T-cell (primary cell): ENCODE results near the gene PTPN11. TPM values are rescaled to one million over a fixed set of nuclear protein-coding genes. Genes with fewer than 3 reads are reported as not detected.
"Not testable (repeated sequence)": the region's sequence is repeated elsewhere in the genome, so short reads cannot be mapped to it uniquely, and the experiment has no call there.

Experiments used
- ATAC-seq, 4 experiments: fragments of 200-7000 bp in 3 of 4; fragments of 150-1000 bp in 1 of 4; cut with Tn5 transposase; replicated peaks in 1 of 4; 1 replicate in 3 of 4; 2 replicates in 1 of 4; pipeline ENCODE4 v1.10.0; 2021; ENCODE audit warnings: moderate library complexity in 3 of 4, mild to moderate bottlenecking in 2 of 4, moderate number of reproducible peaks in 1 of 4
- CTCF ChIA-PET, 2 donors: fragments of 300-600 bp; sonication (Branson Sonifier 250); formaldehyde crosslinking; loops; one replicate each; lab custom pipeline; 2022; ENCODE audit warnings: antibody characterized with exemption in 2 of 2; lab: Charles Lee
- POLR2A ChIA-PET, 2 donors: fragments of 300-600 bp; sonication (Branson Sonifier 250); formaldehyde crosslinking; loops; one replicate each; lab custom pipeline; 2022; ENCODE audit warnings: antibody characterized with exemption in 2 of 2; lab: Charles Lee
- DNase-seq, 35 experiments: peaks; one replicate each; pipeline versions ENCODE4 v3.0.0 to v3.0.0-alpha.2; 2013 to 2023
- H3K27ac ChIP-seq: one replicate; pipeline ENCODE4 v1.5.1; 2013; ENCODE audit warnings: low read length
- H3K27me3 ChIP-seq, 2 experiments: replicated peaks in 1 of 2; 1 replicate in 1 of 2; 2 replicates in 1 of 2; pipeline versions ENCODE4 v1.6.1 to v1.7.0; 2013; ENCODE audit warnings: low read length in 1 of 2, mixed read lengths in 1 of 2; ENCODE audit not compliant: control insufficient read depth in 2 of 2, insufficient read depth in 2 of 2; ENCODE audit errors: extremely low read depth in 1 of 2
- H3K36me3 ChIP-seq, 2 donors: 1 replicate in 1 of 2; 2 replicates in 1 of 2; pipeline versions ENCODE4 v1.6.1 to v1.7.0; 2013; ENCODE audit warnings: low read length in 1 of 2; ENCODE audit not compliant: control insufficient read depth in 2 of 2, insufficient read depth in 1 of 2; ENCODE audit errors: extremely low read depth in 1 of 2
- H3K4me1 ChIP-seq, 2 experiments: 1 replicate in 1 of 2; 2 replicates in 1 of 2; pipeline versions ENCODE4 v1.6.1 to v1.7.0; 2013; ENCODE audit warnings: low read length in 2 of 2, mixed read lengths in 1 of 2; ENCODE audit not compliant: insufficient read depth in 2 of 2, control insufficient read depth in 1 of 2; ENCODE audit errors: extremely low read depth in 1 of 2
- H3K4me3 ChIP-seq, 2 donors: 1 replicate in 1 of 2; 2 replicates in 1 of 2; pipeline versions ENCODE4 v1.5.1 to v1.7.0; 2013; ENCODE audit warnings: mild to moderate bottlenecking in 2 of 2, low read length in 1 of 2, moderate library complexity in 1 of 2; ENCODE audit not compliant: control insufficient read depth in 1 of 2; ENCODE audit errors: extremely low read depth in 1 of 2
- H3K9me3 ChIP-seq: 2 replicates; pipeline ENCODE4 v1.7.0; 2013
- H3K27ac Mint-ChIP-seq, 2 donors: one replicate each; pipeline ENCODE4 v1.8.0; 2020 to 2021; ENCODE audit warnings: mild to moderate bottlenecking in 2 of 2, mixed read lengths in 2 of 2
- H3K27me3 Mint-ChIP-seq, 2 donors: one replicate each; pipeline ENCODE4 v1.8.0; 2021 to 2022; ENCODE audit warnings: mixed read lengths in 2 of 2
- H3K36me3 Mint-ChIP-seq: one replicate; pipeline ENCODE4 v1.8.0; 2021; ENCODE audit warnings: mixed read lengths
- H3K4me1 Mint-ChIP-seq, 3 donors: one replicate each; pipeline ENCODE4 v1.8.0; 2020 to 2022; ENCODE audit warnings: mixed read lengths in 3 of 3, mild to moderate bottlenecking in 1 of 3
- H3K4me3 Mint-ChIP-seq, 3 donors: one replicate each; pipeline ENCODE4 v1.8.0; 2020 to 2022; ENCODE audit warnings: mild to moderate bottlenecking in 3 of 3, mixed read lengths in 3 of 3, moderate library complexity in 3 of 3
- H3K9me3 Mint-ChIP-seq, 3 donors: one replicate each; pipeline ENCODE4 v1.8.0; 2020 to 2022; ENCODE audit warnings: mixed read lengths in 3 of 3
- WGBS: methylation state at CpG from one replicate; pipeline ENCODE4 v1.1.5; 2013; ENCODE audit warnings: missing lambda C conversion rate; ENCODE audit not compliant: insufficient coverage; 5-methylcytosine and 5-hydroxymethylcytosine counted together
- total RNA-seq, 35 experiments: library from RNA in 6 of 35; stranded (reverse) in 6 of 35; fragments of 120-200 nt in 1 of 35; gene quantifications; one replicate each; pipeline versions ENCODE4 v1.2.1 to v1.2.4 and lab custom pipeline; 2013 to 2026

PTPN11 gene
- total RNA-seq, 5 donors from 2014 or later (not counting 1 experiment from before 2014, with no cell fraction given), result 48.7 to 55.5 (median 53.2) TPM

DNA sequence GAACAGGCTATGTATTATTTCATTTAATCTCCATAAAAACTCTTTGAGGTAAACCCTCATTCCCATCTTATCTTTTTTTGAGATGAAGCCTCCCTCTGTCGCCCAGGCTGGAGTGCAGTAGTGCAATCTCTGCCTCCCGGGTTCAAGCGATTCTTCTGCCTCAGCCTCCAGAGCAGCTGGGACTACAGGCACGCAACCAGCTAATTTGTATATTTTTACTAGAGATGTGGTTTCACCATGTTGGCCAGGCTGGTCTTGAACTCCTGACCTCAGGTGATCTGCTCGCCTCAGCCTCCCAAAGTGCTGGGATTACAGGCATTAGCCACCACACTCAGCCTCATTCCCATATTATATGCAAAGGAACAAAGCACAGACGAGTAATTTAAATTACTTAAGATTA lies 11.1 kb upstream of the PTPN11 start:
- Mint-ChIP-seq H3K27ac (peak overlapping the region; percentile 81 to 100), H3K36me3 (peaks cover 38% of the 10 kb centered on the region), H3K4me3 (peak overlapping the region; percentile 96 to 100 (median 100)), H3K4me1 (peaks cover 33 to 39% (median 36%) of the 10 kb centered on the region in 3 donors)
- ATAC-seq, H3K27me3 Mint-ChIP-seq, CTCF ChIA-PET, H3K4me3 ChIP-seq, POLR2A ChIA-PET, H3K27me3 ChIP-seq, DNase-seq, H3K9me3 ChIP-seq, H3K9me3 Mint-ChIP-seq: not testable (repeated sequence)
- WGBS, result 100% methylated on average over 1 of the region's 6 CpGs
- Histone ChIP-seq H3K36me3 (peaks cover 18 to 41% of the 10 kb centered on the region in 2 donors), H3K27ac (peak overlapping the region; percentile 91), H3K4me1 (peaks cover 11 to 19% of the 10 kb centered on the region in 2 experiments)

DNA sequence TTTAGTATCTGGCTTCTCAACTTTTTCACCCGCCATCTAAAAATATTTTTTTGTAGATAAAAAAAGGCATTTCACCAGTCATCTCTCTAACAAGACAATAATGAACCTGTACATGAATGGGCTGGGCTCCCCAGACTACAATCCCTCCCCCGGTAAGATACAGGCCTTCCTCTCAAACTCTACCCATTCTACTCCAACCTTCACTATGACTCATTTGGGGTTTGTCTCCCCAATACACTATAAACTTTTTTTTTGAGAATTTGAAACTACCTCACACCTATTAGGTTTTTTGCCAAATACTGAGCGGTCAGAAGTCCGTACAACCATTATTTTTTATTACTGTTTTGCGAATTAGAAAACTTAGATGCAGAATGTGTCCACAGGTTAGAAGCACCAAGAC lies 10.1 kb upstream of the PTPN11 start:
- peak overlapping the region; percentile 88 to 99 for H3K4me3 ChIP-seq
- peaks cover 38% of the 10 kb centered on the region for H3K36me3 Mint-ChIP-seq
- POLR2A ChIA-PET, result no interaction called here

DNA sequence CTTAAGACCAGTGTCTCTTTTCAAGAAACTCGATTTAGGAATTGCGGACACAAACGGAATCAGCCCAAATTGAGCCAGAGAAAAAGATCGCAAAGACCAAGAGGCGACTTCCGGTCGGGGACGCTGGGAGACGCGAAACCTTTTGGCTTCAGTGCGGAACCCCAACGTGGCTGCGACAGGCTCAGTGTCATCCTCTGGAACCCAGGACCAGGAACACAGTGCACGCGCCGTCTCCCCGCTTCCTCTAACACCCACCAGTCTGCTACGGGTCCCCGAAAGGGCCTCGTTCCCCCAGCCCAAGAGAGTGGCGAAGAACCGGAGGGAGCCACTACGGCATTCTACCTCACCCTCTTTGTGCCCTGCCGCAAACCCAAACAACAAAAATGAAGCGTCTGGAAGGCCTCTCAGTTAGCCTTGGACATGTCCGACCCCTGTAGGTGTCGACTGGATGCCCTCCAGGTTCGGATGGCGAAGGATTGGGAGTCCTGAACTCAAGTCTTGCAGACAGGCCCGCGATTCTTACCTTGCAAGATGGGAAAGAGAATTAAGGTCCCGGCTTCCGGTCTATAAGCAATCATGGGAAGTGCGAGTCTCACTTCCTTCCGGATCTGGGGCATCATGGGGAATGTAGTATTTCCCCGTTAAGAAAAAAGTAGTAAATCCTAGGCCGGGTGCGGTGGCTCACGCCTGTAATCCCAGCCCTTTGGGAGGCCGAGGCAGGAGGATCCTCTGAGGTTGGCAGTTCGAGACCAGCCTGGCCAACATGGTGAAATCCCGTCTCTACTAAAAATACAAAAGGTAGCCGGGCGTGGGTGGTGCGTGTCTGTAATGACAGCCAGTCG lies 9.5 kb upstream of the PTPN11 start, which contains the start of gene RPL6:
RPL6 (minus strand) TSS at position 542 of the 842 bp plus-strand sequence. CDS start 949 bp downstream, outside the sequence.
- ATAC-seq, result peak; percentile 89 to 94 (median 92)
- WGBS, result 4% methylated on average over 40 of the region's 46 CpGs
- Histone ChIP-seq H3K36me3 (peaks cover 17 to 39% of the 10 kb centered on the region in 2 donors), H3K27me3 (no peaks in the 10 kb centered on the region), H3K4me1 (peaks cover 11 to 19% of the 10 kb centered on the region in 2 experiments), H3K27ac (peak within 1 kb of the TSS; percentile 91), H3K4me3 (peak within 1 kb of the TSS; percentile 88 to 99), H3K9me3 (no peaks in the 10 kb centered on the region)
- Mint-ChIP-seq H3K9me3 (no peaks in the 10 kb centered on the region), H3K4me1 (peaks cover 33 to 39% (median 36%) of the 10 kb centered on the region in 3 donors), H3K36me3 (peaks cover 38% of the 10 kb centered on the region), H3K27ac (peak within 1 kb of the TSS; percentile 100), H3K27me3 (no peaks in the 10 kb centered on the region), H3K4me3 (peak within 1 kb of the TSS; percentile 96 to 100 (median 100))
- CTCF ChIA-PET, result no interaction called here
- DNase-seq, result peak; percentile 48 to 89 (median 72)
- POLR2A ChIA-PET, result no interaction called here

More for the DNA sequence above, 10.1 kb upstream of the PTPN11 start:
- WGBS, result 14% methylated on average over 1 of the region's 5 CpGs
- peak in 3 of 4 experiments; percentile 28 to 36 (median 36) for ATAC-seq
- Mint-ChIP-seq H3K27ac (peak overlapping the region; percentile 100), H3K9me3 (no peaks in the 10 kb centered on the region), H3K4me3 (peak overlapping the region; percentile 96 to 100 (median 100)), H3K27me3 (no peaks in the 10 kb centered on the region), H3K4me1 (peaks cover 33 to 39% (median 36%) of the 10 kb centered on the region in 3 donors)
- CTCF ChIA-PET, result no interaction called here
- Histone ChIP-seq H3K4me1 (peaks cover 11 to 19% of the 10 kb centered on the region in 2 experiments), H3K36me3 (peaks cover 18 to 41% of the 10 kb centered on the region in 2 donors), H3K9me3 (no peaks in the 10 kb centered on the region), H3K27ac (peak overlapping the region; percentile 91), H3K27me3 (no peaks in the 10 kb centered on the region)
- peak in 2 of 35 experiments; percentile 27 to 49 for DNase-seq

DNA sequence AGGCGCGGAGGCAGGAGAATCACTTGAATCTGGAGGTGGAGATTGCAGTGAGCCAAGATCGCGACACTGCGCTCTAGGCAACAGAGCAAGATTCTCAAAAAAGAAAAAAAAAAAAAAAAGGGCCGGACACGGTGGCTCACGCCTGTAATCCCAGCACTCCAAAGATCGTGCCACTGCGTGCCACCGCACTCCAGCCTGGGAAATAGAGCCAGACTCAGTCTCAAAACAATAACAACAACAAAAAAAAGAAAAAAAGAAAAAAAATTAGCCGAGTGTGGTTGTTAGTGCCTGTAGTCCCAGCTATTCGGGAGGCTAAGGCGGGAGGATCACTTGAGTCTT lies 8.9 kb upstream of the PTPN11 start:
- peaks cover 11 to 33% of the 10 kb centered on the region in 2 donors for H3K36me3 ChIP-seq
- Mint-ChIP-seq H3K4me1 (peaks cover 33 to 39% (median 36%) of the 10 kb centered on the region in 3 donors), H3K36me3 (peaks cover 32% of the 10 kb centered on the region), H3K27ac (peak overlapping the region; percentile 100), H3K27me3 (no peaks in the 10 kb centered on the region), H3K4me3 (peak overlapping the region in 1 of 3 donors; percentile 96), H3K9me3 (no peaks in the 10 kb centered on the region)
- CTCF ChIA-PET, result interaction anchor here in 1 of 2 donors (0.7 kb wide), 1 partner anchor 15 kb away, joined by 4 read pairs; no protein-coding TSS in a partner anchor
- no peak overlapping the region for H3K4me3 ChIP-seq
- no peak overlapping the region for H3K27ac ChIP-seq
- WGBS, result 100% methylated on average over 7 of the region's 14 CpGs
- POLR2A ChIA-PET, result no interaction called here
- no peaks in the 10 kb centered on the region for H3K27me3 ChIP-seq
- ATAC-seq (no peak), DNase-seq (no peak)
- H3K9me3 ChIP-seq, result no peaks in the 10 kb centered on the region
- peaks cover 11 to 19% of the 10 kb centered on the region in 2 experiments for H3K4me1 ChIP-seq

DNA sequence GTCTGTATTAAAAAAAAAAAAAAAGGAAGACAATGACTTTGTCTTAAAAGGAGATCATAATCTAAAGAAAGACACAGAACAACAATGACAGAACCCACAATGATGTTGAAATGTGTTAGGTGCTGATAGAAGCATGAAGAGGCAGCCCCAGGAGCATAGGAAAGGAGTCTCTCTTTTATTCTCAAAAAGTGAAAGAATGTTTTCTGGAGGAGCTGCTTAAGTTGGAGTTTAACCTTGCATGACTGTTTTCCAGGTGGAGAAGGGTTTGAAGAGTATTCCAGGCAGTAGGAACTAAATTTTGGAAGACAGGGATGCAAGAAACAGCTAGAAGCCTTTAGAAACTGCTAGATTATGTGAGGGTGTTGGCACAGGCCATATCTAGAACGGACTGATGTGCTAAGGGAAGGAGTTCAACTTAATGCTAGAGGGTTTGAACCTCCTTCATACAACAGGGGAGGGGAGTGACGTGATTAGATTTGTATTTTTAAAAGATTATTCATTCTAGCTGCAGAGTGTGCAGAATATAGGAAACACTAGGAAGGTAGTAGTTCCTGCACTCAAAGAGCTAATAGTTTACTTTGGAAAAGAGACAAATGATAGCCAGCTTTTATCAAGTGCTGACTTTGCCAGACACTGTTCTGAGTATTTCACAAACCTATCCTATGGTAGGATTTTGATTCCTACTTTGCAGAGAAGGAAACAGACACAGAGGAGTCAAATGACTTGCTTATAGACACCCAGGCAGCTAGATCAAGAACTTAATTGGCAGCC lies 4.7 kb upstream of the PTPN11 start:
- peaks cover 0 to 16% of the 10 kb centered on the region in 2 experiments for H3K4me1 ChIP-seq
- Mint-ChIP-seq H3K27ac (no peak overlapping the region), H3K27me3 (no peaks in the 10 kb centered on the region), H3K4me3 (no peak overlapping the region), H3K4me1 (peaks cover 14 to 22% (median 19%) of the 10 kb centered on the region in 3 donors), H3K36me3 (peaks cover 2% of the 10 kb centered on the region), H3K9me3 (no peaks in the 10 kb centered on the region)
- ATAC-seq (no peak), DNase-seq (no peak)
- H3K9me3 ChIP-seq, result no peaks in the 10 kb centered on the region
- no CpG with 5 or more reads among the region's 2 CpGs for WGBS
- H3K27me3 ChIP-seq, result no peaks in the 10 kb centered on the region
- CTCF ChIA-PET, result no interaction called here
- no peak overlapping the region for H3K4me3 ChIP-seq
- POLR2A ChIA-PET, result interaction anchor here (0.6 to 0.7 kb wide), 2 partner anchors 13 to 120 kb away, joined by 3 to 9 read pairs; no protein-coding TSS in a partner anchor
- H3K27ac ChIP-seq, result no peak overlapping the region
- H3K36me3 ChIP-seq, result no peaks in the 10 kb centered on the region

DNA sequence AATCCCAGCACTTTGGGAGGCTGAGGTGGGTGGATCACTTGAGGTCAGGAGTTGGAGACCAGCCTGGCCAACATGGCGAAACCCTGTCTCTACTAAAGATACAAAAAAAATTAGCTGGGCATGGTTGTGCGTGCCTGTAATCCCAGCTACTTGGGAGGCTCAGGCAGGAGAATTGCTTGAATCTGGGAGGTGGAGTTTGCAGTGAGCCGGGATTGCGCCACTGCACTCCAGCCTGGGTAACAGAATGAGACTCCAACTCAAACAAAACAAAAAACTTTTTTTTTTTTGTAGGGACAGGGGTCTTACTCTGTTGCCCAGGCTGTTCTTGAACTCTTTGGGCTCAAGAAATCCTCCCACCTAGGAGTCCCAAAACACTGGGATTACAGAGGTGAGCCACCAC lies 3.3 kb upstream of the PTPN11 start:
- H3K36me3 ChIP-seq, CTCF ChIA-PET, H3K27me3 ChIP-seq, H3K4me3 ChIP-seq, H3K36me3 Mint-ChIP-seq, H3K27ac ChIP-seq, DNase-seq, H3K9me3 Mint-ChIP-seq, H3K27me3 Mint-ChIP-seq, ATAC-seq, H3K9me3 ChIP-seq, H3K4me3 Mint-ChIP-seq, H3K27ac Mint-ChIP-seq: not testable (repeated sequence)
- peaks cover 21 to 29% (median 23%) of the 10 kb centered on the region in 3 donors for H3K4me1 Mint-ChIP-seq
- POLR2A ChIA-PET, result interaction anchor here in 1 of 2 donors (0.6 to 0.7 kb wide), 2 partner anchors 31 to 111 kb away, joined by 3 to 5 read pairs; no protein-coding TSS in a partner anchor
- WGBS, result no CpG with 5 or more reads among the region's 4 CpGs
- peaks cover 6 to 19% of the 10 kb centered on the region in 2 experiments for H3K4me1 ChIP-seq
